Posterior vena cava (tissue), 2 donors: ENCODE data around the gene MAB21L3. TPM values are rescaled to one million over a fixed set of nuclear protein-coding genes. Genes with fewer than 3 reads are reported as not detected.

Experiments used
- DNase-seq: peaks from one replicate; pipeline ENCODE4 v3.0.0-alpha.2; 2020; ENCODE audit warnings: low spot score
- intact Hi-C, 2 donors: fragments of 100-400 bp; cut with DNase I; formaldehyde crosslinking; loops; one replicate each; pipeline versions ENCODE4 v1.14.1 to v1.14.2; 2022 to 2023
- total RNA-seq, 2 donors: library from RNA; stranded (reverse); fragmentation: NEBNext Ultra II Directional; extraction: Animal tissue kit (Norgen Biotek cat#: 25700); gene quantifications; one replicate each; pipeline ENCODE4 v1.2.1, GENCODE V29; 2021
- donor health status: DM: yes; HTN: yes; CAD: no.
- donor health status: DM: yes; HTN: yes; CAD: no.

Gene MAB21L3
- total RNA-seq, 2 donors from 2014 or later = not detected

DNA sequence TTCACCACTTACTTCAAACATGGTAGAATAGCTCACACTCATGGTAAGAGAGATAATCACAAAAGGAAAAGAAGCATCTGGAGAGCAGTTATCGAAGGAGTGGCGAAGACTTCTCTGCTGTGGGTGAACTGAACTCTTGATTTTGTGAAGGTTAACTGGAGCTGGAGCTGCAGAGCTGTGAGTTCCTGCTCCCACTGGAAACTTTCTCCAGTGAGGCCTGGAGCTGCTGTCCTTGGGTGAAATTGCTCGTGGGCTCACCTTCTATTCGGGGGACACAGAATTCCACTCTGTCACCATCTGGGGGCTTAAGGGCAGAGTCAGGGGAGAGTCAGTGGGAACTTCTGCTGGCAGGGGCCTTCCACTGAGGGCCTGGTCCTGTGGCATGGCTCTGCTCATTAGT is 45.9 kb downstream of the MAB21L3 start:
- DNase-seq = no peak
- intact Hi-C loops = no loop called here

DNA sequence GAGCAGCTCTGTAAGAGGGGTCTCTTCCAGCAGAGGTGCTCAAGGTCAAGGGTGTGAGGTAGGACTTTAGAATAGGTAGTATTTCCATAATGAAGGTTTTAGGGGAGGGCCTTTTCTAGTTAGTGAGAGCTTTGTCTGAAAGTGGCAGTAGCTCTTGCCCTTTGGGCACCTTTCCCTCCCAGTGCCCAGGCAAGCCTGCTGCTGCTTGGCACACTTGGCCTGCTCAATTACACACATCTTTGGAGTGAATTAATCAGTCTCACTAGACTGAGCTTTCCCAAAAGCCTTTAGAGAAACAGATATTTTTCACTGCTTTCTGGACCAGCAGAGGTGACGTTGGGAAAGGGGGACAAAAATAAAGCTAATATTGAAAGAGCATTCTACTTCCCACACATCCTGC is 48.0 kb downstream of the MAB21L3 start:
- intact Hi-C loops = no loop called here
- DNase-seq = no peak

DNA sequence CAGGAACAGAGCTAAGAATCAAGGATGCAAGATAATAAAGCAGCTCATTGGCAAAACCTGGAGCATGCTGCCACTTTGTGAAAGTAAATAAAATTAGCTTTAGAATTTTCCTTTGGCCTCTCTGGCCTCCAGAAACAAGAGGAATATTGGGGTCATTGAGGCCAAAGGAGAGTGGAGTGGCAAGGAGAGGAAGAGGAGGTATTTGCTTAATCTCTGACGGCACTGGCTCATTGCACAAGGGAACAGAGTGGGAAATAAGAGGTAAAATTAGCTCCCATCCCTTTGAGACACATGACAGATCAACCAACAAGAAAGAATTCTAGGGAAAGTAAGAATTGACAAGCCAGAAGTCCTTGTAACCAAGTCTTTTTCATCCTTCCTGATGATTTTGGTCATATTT is 48.4 kb downstream of the MAB21L3 start:
- intact Hi-C loops = no loop called here
- DNase-seq = no peak

- intact Hi-C loops = no loop called here
- DNase-seq = no peak
These were observed 50.2 kb downstream of the MAB21L3 start for GRCh38 chr1:116161390-116161789.

- intact Hi-C loops = no loop called here
These were observed 50.7 kb downstream of the MAB21L3 start for GRCh38 chr1:116161877-116162390.

DNA sequence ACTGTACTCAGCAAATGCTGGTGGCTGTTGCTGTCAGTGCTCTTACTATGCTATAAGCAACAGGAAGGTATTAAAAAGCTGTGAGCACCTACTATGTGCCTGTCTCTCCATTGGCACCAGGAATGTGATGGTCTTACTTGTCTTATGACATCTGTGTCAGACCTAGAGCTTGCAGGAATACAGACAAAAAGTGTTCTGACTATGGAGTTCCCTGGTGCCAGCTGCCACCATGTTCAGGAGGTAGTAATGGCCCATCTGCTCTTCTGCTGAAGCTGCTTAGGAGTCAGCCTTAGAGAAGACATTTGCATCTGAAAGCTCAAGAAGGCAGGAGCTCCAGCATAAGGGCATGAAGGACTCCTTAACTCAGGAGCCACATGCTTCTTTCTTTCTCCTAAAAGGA is 52.3 kb downstream of the MAB21L3 start:
- no peak for DNase-seq
- intact Hi-C loops = no loop called here

More at GRCh38 chr1:116161877-116162390, 50.7 kb downstream of the MAB21L3 start:
- DNase-seq = no peak

DNA sequence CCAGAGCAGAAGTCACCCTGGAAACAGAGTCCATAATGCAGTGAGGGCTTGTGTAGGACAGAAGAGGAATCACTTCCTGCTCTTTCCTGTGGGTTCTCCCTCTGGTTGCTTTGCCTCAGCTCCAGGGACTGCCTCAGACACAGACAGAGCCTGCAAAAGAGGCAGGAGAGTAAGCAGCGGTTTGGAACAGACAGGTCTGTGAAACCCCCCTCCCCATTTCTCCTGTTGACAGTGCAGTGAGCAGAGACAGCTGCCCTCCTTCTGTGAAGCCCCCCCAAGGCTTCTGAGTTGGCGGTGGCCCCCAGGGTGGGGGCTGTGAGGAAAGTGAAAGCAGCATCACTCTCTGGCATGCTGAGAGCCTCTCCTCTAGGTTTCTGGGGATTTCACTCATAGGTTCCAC is 53.0 kb downstream of the MAB21L3 start:
- intact Hi-C loops = no loop called here

DNA sequence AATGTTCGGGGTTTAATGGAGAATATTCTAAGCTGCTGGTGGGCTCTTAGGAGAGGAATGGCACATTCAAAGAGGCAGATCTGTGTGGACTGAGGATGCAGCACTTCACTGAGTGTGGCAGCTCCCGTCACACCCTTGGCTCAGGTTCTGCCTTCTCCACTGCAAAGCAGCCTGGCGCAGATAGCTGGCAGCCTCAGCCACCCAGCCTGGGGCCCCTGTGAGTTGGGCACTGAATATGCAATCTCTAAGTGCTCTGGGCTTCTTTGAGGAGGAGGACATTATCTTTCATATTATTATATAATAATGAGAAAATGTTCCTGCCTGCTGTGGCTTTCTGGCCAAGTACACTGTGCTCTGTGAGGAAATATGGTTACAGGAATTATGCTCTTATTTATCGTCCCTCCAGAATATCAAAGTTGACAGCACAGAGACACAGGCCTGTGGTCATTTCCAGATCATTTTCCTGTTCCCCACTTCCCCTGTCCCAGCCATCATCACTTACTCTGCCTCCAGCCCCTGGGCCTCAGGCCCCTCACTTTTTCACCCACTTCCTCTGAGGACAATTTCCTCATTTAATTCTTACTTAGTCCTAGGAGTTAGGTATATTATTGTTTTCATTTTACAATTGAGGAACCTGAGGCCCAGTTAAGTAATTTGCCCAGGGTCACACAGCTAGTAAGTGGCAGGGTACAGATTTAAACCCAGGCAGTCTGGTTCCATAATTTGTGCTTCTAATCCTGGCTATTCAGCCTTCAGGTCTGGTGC is 53.6 kb downstream of the MAB21L3 start:
- DNase-seq = no peak
- intact Hi-C loops = no loop called here

More for the DNA sequence above, 53.0 kb downstream of the MAB21L3 start:
- DNase-seq = no peak

DNA sequence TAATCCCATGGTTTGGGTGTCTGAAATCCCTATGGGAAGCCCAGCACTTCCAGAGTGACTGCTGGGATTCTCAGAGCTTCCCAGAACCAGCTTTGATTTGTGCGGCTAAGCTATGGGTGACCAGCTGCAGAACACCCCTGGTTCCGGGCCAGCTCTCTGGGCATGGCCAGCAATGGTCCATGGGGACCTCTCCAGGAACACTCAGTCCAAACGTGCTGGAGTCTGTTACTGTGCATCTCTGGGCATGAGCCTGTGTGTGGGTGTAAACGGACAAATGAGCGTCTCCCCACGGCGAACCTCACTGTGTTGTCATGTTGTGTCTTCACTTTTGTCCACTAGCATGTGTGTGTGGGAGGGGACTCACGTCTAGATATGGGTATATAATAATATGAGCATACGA is 54.4 kb downstream of the MAB21L3 start:
- intact Hi-C loops = no loop called here
- DNase-seq = peak; percentile 89

GRCh38 chr1:116166011-116166571 is 54.9 kb downstream of the MAB21L3 start:
- DNase-seq = peak; percentile 85
- intact Hi-C loops = no loop called here

DNA sequence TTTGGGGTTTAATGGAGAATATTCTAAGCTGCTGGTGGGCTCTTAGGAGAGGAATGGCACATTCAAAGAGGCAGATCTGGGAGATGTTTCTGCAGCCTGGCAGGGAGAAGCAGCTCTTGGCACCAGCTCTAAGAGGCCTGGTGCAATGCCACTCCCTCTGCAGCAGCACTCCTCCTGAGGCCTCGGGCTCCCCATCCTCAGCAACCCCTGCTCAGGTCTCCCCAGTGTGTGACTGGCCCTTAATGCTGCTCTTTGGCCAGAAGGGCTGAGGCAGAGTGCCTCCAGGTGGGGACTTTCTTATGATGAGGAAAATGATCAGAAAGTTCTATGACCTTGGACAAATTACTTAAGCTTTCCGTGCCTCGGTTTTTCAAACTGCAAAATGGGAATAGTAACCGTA is 55.5 kb downstream of the MAB21L3 start:
- intact Hi-C loops = no loop called here
- DNase-seq = no peak

DNA sequence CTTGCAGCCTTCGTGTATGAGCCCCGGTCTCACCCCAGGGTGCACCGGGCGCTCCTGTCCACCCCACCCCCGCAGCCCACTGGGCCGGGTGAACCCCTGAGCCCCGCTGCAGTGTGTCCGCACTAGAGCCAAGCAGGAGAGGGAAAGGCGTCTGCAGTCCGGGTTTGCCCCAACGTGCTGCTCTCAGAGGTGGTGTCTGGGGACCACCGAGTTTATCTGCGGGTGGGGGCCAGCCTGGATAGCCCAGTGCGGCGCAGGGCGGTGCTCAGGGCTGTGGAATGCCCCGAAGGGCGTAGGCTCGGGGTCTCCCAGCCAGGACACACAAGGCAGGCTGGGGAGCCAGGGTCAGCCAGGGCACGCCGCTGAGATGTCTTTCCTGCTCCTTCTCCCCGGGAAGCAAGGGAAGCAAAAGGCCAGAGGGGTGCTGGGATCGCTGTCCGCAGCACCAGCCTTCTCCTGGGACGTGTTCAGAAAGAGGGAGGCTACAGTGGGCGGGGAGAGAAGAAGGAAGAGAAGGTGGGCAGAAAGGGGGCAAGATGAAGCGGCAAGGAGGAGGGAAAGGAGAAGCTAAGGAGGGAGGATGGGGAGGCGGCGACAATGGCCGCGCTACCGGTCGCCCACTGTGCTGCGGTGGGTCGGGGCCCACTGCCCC is 56.6 kb downstream of the MAB21L3 start:
- DNase-seq = peak; percentile 82
- intact Hi-C loops = no loop called here

DNA sequence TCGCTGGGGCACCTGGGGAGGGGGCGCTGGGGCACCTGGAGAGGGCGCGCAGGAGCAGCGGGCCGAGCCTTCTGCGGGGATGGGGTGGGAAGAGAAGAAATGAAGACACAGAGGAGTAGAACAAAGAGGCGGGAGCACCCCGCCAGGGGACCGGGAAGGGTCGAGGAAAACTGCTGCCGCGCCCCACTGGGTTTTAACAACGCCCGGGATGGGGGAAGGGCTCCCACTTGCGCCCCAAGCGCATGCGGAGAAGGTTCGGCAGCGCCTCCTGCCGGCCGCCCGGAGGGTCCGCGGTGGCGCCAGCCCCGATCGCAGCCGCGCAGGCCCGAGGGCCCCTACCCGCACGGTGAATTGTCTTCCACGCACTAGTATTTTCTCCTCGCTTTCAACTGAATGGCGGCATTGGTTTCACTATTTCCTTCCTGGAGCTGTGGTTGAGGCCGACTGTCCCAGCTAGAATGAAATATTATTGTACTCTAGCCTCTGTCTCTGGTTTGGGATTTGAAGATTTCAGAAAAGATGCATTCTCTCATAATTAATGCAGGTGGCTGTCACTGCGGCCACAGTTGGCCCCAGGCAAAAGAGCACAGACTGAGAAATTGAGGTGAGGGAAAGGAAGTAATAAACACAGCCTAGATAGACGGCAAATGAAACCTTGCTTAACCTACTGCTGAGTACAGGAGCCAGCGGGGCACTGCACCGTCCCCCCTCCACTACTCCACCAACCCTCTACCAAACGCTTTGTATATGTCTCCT is 57.3 kb downstream of the MAB21L3 start:
- intact Hi-C loops = no loop called here

DNA sequence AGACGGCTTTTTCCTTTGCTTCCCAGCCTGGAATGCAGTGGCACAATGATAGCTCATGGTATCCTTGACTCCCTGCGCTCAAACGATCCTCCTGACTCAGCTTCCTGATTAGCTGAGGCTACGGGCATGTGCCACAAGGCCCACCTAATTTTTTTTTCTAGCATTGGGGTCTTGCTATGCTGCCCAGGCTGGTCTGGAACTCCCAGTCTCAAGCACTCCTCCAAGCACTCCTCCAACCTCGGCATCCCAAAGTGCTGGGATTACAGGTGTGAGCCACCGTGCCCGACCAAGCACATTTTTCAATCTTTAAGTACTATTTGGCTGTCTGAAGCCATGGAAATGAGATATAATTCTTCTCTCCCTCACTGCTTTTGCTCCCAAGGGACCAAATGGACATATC is 58.7 kb downstream of the MAB21L3 start:
- DNase-seq = no peak
- intact Hi-C loops = no loop called here

More for the DNA sequence above, 57.3 kb downstream of the MAB21L3 start:
- DNase-seq = peak; percentile 96

- no peak for DNase-seq
- intact Hi-C loops = no loop called here
These were observed 59.8 kb downstream of the MAB21L3 start for GRCh38 chr1:116170721-116171589.

DNA sequence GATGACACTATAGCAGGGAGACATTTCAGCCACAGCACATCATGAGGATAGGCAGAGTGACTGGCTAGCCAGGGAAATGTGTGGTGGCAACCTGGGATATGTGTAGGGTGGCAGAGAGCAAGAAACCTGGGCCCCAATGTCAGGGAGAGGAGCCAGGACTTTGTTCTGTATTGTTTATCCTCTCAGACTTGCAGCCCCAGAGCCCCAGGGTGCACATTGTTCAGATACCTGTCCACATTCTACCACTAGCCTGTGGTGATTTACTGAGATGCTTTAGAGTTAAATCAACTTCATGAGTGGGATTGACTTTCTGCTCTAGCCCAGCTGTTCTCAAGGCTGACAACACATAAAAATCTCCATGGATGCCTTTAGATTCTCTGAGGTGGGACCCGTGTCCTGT is 61.5 kb downstream of the MAB21L3 start:
- intact Hi-C loops = no loop called here

DNA sequence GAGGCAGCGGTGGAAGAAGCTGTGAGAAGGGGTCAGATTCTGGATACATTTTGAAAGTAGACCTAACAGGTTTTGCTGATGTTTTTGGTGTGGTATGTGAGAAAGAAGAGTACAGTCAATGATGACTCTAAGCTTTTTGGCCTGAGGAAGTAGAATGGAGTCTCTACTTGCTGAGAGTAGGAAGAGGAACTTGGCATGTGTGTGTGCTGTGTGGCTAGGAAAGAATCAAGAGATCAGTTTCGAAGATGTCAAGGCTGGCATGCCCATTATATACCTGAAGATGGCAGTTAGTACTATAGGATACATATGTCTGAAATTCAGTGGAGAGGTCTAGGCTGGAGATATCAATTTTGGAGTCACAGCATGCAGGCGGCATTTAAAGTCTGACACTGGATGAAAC is 64.4 kb downstream of the MAB21L3 start:
- DNase-seq = no peak
- intact Hi-C loops = no loop called here

More for the DNA sequence above, 61.5 kb downstream of the MAB21L3 start:
- no peak for DNase-seq

DNA sequence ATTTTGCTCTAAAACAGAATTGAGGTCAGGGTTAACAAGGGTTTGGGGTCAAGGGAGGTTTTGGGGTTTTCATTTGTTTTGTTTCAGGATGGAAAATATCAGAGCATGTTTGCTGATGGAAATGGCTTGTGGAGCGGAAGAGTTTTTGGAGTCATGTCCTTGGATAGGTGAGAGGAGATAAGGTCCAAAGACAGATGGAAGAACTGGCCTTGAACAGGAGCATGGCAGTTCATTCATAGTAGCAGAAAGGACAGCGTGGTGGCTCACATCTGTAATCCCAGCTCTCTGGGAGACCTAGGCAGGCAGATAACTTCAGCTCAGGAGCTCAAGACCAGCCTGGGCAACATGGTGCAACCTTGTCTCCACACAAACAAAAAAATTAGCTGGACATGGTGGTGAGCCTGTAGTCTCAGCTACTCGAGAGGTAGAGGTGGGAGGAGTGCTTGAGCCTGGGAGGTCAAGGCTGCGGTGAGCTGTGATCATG is 65.1 kb downstream of the MAB21L3 start:
- DNase-seq = no peak
- intact Hi-C loops = no loop called here

GRCh38 chr1:116177861-116178260 is 66.7 kb downstream of the MAB21L3 start:
- intact Hi-C loops = no loop called here
- no peak for DNase-seq
